Measurements from ENCODE around the gene NT5M.

Gene NT5M

DNA sequence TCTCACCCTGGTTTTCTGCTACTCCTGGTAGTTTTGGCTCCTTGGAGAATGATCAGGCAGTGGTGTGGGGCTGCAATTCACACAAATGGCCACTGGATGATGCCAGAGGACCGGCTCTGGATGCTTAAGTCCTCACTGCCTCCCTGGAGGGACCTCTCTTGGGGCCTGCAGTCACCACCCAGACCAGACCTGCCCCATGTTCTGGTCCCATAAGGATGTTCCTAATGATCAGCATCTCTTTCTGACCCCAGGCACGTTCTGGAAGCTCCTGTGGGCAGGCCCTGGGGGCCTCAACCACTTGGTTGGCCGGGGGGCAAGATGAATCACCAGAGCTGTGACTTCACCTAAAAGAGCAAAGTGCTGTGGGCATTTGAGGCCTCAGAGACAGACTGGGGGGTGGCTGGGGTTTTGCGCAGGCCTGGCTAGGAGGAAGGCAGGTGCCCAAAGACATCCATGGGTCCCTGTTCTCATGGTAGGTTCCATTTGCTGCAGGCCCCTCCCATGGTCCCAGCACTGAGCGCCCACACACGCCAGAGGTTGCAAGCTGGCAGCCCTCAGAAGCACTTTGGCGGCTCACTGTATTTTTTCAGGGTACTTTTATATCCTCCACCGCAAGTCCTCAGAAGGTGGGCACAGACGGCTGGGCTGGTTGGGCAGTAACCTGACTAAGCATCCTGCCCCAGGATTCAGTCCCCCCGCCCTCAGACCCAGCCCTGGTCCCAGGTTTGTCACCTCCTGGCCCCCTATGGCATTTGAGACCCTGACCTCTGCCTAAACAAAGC is 53.2 kb downstream of the NT5M start:
- peak; percentile 80 for DNase-seq

DNA sequence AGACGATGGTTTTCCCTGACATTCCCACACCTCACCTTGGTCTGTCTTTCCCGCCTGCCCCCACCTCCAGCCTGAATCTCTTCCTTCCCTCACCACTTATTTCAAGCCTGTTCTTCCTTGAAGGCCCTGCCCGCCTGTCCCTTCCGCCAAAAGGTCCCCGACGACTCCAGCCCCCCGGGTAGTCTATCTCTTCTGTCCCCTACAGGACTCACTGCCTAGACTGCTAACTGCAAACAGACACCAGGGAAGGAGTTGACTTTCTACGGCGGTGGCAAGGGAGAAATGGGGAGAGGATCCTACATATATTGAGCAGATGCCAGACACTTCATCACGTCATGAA is 53.7 kb downstream of the NT5M start:
- DNase-seq, result no peak

DNA sequence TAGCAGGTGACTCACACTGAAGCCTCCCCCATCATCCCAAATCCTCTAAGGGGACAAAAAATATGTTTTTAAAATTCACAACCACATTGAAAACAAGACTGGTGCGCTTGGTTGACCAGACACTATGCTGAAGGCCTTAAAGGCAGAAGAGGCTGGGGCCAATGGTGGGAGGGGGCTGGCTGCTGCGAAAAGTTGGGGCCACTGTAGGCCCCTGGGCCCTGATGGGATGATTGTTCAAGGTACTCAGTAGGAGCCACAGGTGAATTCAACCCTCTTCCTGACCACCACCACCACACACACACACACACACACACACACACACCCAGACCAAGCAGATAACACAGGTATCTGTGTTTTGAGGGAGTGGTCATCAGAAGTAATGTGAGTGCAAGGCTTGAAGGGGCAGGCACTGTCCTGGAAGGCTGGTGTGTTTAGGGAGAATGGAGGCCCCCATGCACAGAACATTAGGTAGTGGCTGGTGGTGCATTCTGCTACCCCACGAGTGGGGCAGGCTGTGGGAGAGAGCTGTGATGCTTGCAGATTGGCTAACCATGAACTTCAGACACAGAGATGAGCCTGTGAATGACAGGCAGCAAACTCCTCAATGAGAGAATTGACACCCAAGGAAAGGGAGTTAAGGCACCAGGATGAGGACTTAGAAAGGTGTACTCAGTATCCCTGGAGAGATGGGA is 55.0 kb downstream of the NT5M start:
- DNase-seq, result no peak

DNA sequence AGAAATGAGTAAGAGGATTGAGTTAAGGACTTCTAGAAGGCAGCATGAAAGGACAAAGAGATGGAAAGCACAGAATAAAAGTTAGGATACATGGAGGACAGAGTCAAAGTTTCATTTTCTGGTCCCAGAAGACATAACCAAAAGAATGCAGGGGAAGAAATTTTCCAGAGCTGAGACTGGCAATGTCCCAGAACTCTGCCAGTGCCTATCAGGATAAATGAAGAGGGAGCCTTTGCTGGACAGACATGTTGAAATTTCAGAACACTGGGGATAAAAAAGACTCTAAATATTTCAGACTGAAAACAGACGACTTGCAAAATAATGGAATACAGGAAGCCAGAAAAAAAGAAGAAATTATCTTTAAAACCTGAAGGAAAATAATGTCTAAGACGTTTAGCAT is 55.7 kb downstream of the NT5M start:
- no peak for DNase-seq

DNA sequence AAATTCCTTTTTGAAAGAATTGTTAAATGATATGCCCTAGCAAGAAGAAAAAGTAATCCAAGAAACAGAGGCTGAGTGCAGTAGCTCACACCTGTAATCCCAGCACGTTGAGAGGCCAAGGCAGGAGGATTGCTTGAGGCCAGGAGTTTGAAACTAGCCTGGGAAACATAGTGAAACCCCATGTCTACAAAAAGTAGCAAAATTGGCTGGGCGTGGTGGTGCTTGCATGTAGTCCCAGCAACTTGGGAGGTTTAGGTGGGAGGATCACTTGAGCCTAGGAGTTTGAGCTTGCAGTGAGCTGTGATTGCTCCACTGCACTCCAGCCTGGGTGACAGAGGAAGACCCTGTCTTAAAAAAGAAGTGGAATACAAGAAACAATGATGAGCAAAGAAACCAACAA is 56.1 kb downstream of the NT5M start:
- no peak for DNase-seq

DNA sequence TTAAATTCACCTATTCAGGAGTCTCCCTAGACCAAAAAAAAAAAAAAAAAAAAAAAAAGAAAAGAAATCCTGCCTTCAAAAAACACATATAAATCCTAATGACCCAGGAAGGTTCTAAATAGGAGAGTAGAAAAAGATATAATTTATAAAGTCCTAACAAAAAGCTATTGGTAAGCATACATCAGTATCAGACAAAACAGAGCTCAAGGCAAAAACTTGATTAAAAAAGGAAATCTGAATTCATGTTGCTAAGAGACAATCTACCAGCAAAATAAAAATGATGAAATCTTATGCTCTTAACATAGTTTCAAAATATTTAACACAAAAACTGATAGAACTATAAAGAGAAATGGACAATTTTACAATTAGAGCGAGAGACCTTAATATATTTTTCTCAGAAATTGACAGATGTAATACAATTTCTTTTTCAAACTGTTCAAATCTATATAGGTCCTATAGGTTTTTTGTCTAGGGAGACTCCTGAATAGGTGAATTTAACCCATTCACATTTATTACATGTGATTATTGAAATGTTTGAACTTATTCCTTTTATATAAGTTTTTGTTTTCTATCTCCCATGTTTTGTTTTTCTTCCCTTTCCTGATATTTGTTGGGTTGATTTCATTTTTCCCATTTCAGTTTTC is 57.0 kb downstream of the NT5M start:
- no peak for DNase-seq

DNA sequence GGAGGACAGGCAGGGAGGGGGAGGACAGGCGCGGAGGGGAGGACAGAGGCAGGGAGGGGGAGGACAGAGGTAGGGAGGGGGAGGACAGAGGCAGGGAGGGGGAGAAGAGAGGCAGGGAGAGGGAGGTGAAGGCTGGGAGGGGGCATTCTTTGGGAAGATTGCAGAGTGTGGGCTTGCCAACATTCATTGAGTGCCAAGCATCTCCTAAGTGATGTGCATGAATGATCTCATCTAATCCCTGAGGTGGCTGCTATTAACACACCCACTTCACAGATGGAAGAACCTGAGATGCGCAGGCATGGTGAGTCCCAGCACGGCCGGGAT is 58.3 kb downstream of the NT5M start:
- no peak for DNase-seq

DNA sequence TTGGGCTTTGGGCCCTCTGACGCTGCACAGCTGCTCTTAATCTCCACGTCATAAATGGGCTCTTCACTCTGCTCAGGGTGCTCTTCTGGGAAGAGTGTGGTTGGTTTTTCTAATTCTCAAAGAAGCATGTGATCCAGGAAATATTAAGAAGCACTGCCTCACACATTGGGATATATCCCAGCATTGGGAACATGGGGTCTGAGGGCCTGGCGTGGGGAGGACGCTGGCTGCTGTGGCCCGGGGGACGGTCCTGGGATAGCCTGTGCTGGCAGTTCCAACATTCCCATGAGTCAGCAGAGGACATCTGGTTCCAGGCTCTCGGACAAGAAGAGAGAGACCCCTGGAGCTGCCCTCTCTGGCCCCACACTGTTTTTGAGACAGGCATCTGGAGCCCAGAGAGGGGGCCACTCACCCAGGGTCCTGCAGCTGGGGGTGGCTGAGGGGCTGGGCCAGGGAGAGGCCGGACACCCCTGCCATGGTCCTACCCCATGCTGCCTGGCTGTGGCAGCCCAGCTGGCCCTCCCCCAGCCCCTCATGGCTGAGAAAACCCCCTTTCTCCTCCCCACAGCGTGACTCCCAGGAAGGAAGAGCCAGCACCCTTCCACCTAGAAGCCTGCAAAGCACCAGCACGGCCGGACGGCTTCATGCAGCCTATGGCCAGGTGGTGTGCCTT is 58.8 kb downstream of the NT5M start:
- no peak for DNase-seq

DNA sequence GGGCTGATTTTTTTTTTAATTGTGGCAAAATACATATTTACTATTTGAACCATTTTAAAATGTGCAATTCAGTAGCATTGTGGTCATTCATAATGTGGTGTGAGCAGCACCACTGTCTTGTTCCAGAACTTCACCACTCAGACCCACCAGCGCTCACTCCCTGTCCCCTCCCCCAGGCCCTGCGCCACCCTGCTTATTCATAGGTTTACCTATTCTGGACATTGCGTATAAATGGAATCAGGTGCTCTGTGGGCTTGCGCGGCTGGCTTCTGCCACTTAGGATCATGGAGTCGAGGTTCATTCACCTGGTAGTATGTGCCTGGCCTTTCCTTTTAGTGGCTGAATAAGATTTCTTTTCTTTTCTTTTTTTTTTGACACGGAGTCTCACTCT is 59.4 kb downstream of the NT5M start:
- no peak for DNase-seq

DNA sequence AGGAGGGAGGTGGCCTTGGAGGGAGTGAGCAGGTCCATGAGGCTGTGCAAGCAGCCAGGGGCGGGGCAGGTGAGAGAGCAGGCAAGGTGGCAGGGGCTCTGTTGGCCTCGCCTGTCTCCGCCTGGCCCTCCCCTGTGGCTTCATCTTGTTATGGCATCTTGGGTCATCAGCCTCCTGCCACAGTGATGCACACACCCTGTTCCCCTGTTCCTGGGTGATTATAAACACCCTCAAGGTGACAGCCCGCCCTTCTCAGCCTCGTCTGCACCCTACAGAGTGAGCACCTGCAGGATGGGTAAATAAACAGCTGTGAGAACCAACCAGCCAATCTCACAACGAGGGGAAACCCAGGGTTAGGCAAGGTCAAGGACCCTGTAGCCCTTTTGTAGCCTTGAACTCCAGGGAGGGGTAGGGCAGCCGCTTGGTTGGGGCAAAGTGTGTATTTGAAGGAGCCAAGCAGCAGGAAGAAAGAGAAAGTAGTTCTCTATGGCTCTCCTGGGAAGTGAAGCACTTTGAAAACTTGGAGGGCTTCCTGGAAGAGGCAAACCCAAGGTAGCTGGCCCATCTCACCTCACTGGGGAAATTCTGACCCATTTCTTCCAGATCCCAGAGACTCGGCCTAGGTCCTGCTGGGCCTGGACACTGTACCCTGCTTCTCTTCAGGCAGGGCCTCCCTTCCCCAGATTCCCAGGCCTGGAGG is 60.6 kb downstream of the NT5M start:
- DNase-seq, result no peak

DNA sequence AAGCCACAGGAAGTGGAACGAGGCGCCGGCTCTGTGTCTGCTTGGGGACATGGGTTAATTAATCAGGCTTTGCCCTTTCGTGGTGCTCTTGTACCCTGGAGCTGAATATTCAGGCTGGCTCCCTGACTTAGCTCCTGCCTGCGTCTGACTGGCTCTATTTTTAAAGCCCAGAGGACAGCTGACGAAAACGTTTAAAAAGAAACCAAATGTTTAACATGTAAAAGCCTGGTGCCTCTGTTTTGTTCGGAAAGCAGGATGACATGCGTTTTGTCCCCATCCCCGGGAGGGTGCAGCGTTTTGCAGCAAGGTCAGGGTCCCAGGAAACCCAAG is 61.1 kb downstream of the NT5M start:
- no peak for DNase-seq

DNA sequence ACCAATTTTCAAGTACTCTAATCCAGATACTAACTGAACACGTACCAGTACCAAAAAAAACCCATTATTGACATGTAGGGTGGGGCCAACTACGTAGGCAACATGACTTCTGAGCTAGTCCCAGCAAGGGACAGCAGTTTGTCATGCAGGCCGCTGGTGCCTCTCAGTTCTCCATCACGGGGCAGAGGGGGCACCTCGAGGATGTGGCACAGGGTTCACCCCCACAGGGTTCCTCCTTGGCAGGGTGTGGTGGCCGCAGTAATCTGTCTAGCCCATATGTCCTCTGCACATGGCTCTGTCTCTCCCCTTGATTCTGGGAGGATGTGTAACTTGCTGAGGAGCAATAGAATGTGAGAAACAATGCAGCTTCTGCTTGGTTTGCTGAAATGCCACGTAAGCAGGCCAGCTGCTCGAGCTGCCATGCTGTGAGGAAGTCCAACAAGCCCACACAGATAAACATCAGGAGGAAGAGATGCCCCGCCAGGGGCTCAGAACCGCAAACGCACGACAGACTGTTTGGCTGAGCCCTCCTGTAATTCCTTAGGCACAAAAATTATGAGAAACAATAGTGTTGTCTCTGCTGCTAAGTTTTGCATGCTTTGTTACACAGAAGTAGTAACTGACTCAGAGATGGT is 62.4 kb downstream of the NT5M start:
- no peak for DNase-seq

DNA sequence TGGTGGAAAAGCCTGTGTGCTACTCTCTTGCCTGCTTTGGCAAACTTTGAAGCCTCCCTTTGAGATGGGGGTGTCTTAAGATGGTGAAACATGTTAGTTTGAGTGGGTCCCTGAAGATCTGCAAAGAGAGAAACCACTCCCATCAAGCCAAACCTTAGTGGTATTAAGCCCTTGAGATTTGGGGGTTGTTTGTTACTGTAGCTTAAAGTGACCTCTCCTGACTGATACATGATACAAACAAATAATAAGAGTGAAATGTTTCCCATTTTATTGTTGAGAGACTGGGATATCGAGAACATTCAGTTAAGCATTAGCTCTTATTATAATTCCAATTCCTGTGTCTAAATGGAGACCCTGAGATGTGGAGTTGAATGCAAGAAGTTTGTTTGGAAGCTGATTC is 63.1 kb downstream of the NT5M start:
- DNase-seq, result no peak

DNA sequence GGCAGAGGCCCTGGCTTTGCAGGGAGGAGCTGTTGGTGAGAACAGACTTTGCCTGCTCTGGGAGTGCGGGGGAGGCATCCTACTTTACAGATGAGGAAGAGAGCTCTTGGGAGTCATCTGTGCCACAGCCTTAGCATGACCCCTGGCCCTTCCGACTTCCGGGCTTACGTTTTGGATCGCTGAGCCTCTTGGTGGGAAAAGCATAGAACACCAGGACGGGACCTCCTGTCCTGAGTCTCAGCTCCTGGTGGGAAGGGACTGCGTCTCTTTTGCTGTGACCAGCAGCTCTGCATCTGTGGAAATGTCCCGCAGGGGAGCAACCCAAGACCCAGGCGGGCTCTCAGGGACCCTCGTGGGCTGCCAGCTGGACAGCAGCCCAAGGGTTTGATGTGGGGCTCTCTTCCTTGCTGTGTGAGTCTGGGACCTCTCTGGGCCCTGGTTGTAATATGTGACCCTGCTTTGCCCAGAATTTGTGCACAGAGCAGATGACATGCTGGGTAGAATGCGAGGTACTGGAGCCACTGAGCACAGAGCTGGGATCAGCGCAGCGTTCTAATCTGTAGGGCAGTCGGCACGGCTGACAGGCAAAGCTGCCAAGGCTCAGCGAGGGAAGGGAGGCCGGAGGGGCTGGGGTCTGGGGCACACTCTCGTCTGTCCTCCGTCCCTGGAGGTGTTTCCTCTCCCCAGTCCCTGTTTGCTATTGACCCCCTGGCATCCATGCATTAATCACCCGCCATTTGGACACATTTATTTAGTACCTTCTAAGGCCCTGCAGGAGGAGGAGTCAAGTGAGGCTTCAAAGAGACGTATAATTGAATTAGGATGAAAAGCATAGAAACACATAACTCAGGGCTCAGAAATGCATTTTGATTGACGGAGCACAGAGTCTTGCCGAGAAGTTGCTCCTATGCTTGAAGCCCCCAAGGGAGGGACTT is 64.0 kb downstream of the NT5M start:
- no peak for DNase-seq

DNA sequence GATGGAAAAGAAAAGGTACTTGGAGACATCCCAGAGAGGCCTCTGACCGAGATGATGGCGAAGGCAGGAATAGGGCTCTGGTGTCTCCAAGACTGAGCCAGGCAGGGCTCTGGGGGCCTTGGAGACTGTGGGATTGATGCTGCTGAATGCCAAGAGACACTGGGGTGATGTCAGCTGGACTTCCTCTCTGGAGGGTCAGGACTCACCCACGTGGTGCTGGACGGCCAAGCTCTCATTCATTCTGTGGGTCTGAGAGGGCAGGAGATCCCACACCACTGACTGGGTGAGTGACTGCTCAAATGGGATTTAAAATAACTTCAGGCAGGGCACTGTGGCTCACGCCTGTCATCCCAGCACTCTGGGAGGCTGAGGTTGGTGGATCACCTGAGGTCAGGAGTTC is 64.8 kb downstream of the NT5M start:
- DNase-seq, result no peak

DNA sequence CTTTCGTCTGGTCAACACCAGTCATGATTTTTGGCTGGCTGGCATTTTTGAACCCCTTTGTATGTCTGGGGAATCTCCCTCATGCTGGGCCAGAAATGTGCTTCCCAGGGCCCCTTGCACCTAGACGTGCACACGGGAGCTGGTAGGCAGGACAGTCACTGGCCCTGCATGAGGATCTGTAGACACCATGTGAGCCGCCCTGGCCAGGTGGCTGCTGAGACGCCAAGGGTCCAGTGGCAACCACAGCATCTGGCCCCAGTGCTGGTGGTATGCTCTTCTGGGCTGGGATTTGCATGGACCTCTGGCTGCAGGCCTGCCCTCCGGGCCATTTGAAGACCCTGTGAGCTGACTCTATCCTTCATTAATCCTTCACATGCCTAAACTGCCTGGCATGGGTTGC is 67.5 kb downstream of the NT5M start:
- no peak for DNase-seq

DNA sequence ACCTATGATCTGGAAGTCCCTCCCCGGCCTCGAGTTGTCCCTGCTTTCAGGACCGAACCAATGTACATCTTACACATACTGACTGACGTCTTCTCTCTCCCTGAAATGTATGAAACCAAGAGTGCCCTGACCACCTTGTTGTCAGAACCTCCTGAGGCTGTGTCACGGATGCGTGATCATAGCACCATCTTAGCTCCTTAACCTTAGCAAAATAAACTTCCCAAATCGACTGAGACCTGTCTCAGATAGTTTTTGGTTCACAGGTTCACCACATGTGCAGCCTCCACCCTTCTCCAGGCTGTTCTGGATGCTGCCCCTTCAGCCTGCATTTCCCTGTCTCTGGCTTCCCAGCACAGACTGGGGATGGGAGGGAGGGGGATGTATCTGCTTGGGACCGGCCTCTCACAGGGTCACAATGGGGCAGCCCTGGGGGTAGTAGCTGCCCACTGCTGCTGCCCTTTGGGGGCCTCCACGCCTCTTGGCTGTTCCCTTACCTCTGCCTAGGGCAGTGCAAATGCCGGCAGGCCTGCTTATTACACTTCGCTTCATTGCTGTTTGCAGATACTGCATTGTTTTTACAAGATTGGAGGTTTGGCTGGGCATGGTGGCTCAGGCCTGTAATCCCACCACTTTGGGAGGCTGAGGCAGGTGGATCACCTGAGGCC is 69.8 kb downstream of the NT5M start:
- DNase-seq, result no peak

DNA sequence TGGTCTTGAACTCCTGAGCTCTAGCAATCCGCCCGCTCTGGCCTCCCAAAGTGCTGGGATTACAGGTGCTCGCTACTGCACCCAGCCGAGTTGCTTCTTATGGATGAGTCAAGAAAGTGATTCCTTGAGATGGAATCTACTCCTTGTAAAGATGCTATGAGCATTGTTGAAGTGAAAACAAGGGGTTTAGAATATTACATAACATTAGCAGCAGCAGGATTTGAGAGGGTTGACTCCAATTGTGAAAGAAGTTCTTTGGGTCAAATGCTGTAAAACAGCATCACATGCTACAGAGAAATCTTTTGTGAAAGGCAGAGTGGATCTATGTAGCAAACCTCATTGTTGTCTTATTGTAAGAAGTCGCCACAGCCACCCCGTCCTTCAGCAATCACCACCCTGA is 72.7 kb downstream of the NT5M start:
- no peak for DNase-seq

DNA sequence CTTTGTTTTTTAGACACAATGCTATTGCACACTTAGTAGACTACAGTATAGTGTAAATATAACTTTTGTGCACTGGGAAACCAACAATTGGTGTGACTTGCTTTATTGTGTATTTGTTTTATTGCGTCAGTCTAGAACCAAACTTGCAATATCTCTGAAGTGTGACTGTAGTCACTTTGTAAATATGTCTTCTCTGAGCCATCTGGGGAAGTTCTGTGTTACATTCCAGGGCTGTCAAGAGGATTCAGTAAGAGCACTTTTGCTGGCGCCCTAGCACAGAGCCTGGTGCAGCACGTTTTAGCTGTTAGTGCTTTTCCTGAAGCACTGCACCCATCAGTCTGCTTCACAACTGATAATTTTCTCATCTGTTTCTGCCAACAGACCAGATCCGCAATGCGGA is 73.2 kb downstream of the NT5M start:
- no peak for DNase-seq

DNA sequence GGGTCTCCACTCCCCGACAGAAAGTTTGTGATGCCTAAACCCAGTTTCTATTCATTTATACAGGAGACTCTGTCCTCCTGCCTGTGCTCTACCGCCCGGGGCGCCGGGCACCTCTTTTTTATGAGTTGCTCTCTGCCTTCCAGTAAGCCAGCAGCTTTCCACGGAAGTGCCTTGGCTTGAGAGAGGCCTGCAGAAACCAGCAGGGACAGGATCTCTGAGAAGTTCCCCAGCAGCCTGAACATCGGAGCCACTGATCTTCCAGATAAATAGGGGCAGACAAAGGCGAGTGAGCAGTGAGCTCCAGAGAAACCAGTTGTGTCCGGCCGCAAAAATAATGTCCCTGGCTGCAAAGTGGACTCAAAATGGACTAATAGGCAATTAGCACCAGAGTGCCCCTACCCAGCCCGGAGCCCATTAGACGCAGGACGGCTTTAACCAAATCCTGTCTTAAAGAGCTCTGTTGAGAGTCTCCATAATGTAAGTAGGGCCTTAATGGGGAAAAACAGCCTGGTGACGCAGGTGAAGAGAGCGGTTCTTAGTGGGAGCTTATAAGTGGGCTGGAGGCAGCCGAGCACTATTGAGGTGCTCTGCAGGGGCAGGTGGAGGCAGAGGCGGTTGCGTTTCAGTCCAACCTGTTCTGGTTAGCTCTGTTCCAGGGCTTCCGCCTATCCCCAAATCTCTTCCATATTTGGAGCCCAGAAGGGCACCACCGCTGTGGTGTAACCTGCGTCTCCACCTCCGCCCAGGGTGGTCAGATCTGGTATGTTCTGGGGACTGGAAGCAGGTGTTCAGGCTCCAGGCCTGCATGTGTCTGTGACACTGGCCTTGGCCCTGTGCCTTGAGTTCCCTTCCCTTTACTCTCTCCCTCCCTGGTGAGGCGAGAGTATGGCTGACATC is 74.1 kb downstream of the NT5M start:
- DNase-seq, result no peak

Measured in activated CD4-positive, alpha-beta T cell treated with anti-CD3 and anti-CD28 coated beads, Interleukin-2, Interleukin-6, amounts not matched to agents 100 ng/mL and 50 ng/mL, durations not matched to agents 16 hours and 8 hours (primary cell).